HG03280 (cell line): ENCODE results near the gene MIEN1.
"Not testable (repeated sequence)": the region's sequence is repeated elsewhere in the genome, so short reads cannot be mapped to it uniquely, and the experiment has no call there.

Source experiments
- ATAC-seq: cut with Tn5 transposase; IDR thresholded peaks from one replicate; pipeline ENCODE4 v1.9.1; 2021; ENCODE audit warnings: mild to moderate bottlenecking, moderate library complexity; ENCODE audit not compliant: unreplicated experiment

The MIEN1 gene

GRCh38 chr17:39719563-39720355 lies 10.6 kb downstream of the MIEN1 start:
- no peak for ATAC-seq

GRCh38 chr17:39717660-39718059 lies 12.7 kb downstream of the MIEN1 start:
- ATAC-seq = no peak

GRCh38 chr17:39716879-39717536 lies 13.3 kb downstream of the MIEN1 start:
- no peak for ATAC-seq

- no peak for ATAC-seq
Measured at GRCh38 chr17:39716073-39716818, 14.1 kb downstream of the MIEN1 start.

GRCh38 chr17:39715375-39716072 lies 14.8 kb downstream of the MIEN1 start:
- no peak for ATAC-seq

GRCh38 chr17:39714234-39714633 lies 16.1 kb downstream of the MIEN1 start:
- ATAC-seq = no peak

- ATAC-seq = no peak
Measured at GRCh38 chr17:39711851-39712250, 18.5 kb downstream of the MIEN1 start.

GRCh38 chr17:39711071-39711470 lies 19.3 kb downstream of the MIEN1 start:
- not testable (repeated sequence) for ATAC-seq

GRCh38 chr17:39709998-39710964 lies 20.1 kb downstream of the MIEN1 start:
- ATAC-seq = no peak

- ATAC-seq = no peak
Measured at GRCh38 chr17:39709319-39709997, 20.9 kb downstream of the MIEN1 start.

- no peak for ATAC-seq
Measured at GRCh38 chr17:39706921-39707337, 23.4 kb downstream of the MIEN1 start.

GRCh38 chr17:39706383-39706782 lies 23.9 kb downstream of the MIEN1 start:
- no peak for ATAC-seq

GRCh38 chr17:39705786-39706348 lies 24.5 kb downstream of the MIEN1 start:
- no peak for ATAC-seq

GRCh38 chr17:39704821-39705551 lies 25.3 kb downstream of the MIEN1 start:
- no peak for ATAC-seq

GRCh38 chr17:39703913-39704312 lies 26.4 kb downstream of the MIEN1 start:
- no peak for ATAC-seq

- ATAC-seq = no peak
Measured at GRCh38 chr17:39702901-39703893, 27.1 kb downstream of the MIEN1 start.

GRCh38 chr17:39701784-39702422 lies 28.4 kb downstream of the MIEN1 start:
- ATAC-seq = no peak
